HEK293T (cell line): Measurements from ENCODE around the gene KIF16B.

Source experiments
- CTCF ChIA-PET: fragments of 350-600 bp; formaldehyde crosslinking; extraction: SDS; loops from one replicate; lab custom pipeline; 2021; ENCODE audit warnings: antibody characterized with exemption, inconsistent platforms; lab: Yijun Ruan, JAX
- POLR2A ChIA-PET: fragments of 350-600 bp; formaldehyde crosslinking; extraction: SDS; loops from one replicate; lab custom pipeline; 2020; ENCODE audit warnings: antibody characterized with exemption, inconsistent platforms; lab: Yijun Ruan, JAX
- DNase-seq: peaks from one replicate; pipeline ENCODE4 v3.0.0; 2012; ENCODE audit warnings: mixed read lengths; ENCODE audit errors: extremely low spot score
- ARNT ChIP-seq: fragments of 450-650 bp; IDR thresholded peaks from 2 replicates; pipeline ENCODE4 v1.6.1; 2017; ENCODE audit warnings: mild to moderate bottlenecking
- BHLHE40 ChIP-seq: fragments of 450-650 bp; IDR thresholded peaks from 2 replicates; pipeline ENCODE4 v1.6.1; 2016; ENCODE audit warnings: mild to moderate bottlenecking, moderate library complexity, borderline replicate concordance
- CTBP1 ChIP-seq: fragments of 450-650 bp; IDR thresholded peaks from 2 replicates; pipeline ENCODE4 v1.6.1; 2016; ENCODE audit warnings: borderline replicate concordance
- ELF4 ChIP-seq: fragments of 450-650 bp; IDR thresholded peaks from 2 replicates; pipeline ENCODE4 v1.6.1; 2017; ENCODE audit warnings: antibody characterized with exemption
- FOXA1 ChIP-seq: fragments of 450-650 bp; IDR thresholded peaks from 2 replicates; pipeline ENCODE4 v1.6.1; 2016; ENCODE audit warnings: mild to moderate bottlenecking
- FOXK2 ChIP-seq: fragments of 450-650 bp; IDR thresholded peaks from 2 replicates; pipeline ENCODE4 v1.6.1; 2016; ENCODE audit warnings: mild to moderate bottlenecking
- FOXM1 ChIP-seq: fragments of 450-650 bp; IDR thresholded peaks from 2 replicates; pipeline ENCODE4 v1.6.1; 2017; ENCODE audit warnings: mild to moderate bottlenecking, borderline replicate concordance
- HDGF ChIP-seq: fragments of 450-650 bp; IDR thresholded peaks from 2 replicates; pipeline ENCODE4 v1.6.1; 2017; ENCODE audit warnings: antibody characterized with exemption, borderline replicate concordance
- L3MBTL2 ChIP-seq: fragments of 450-650 bp; conservative IDR thresholded peaks from 2 replicates; pipeline ENCODE4 v1.6.1; 2016; ENCODE audit warnings: mild to moderate bottlenecking
- LEF1 ChIP-seq: fragments of 450-650 bp; IDR thresholded peaks from 2 replicates; pipeline ENCODE4 v1.6.1; 2017; ENCODE audit warnings: mild to moderate bottlenecking, borderline replicate concordance
- NFRKB ChIP-seq: fragments of 450-650 bp; IDR thresholded peaks from 2 replicates; pipeline ENCODE4 v1.6.1; 2016; ENCODE audit warnings: mild to moderate bottlenecking, moderate library complexity
- SP1 ChIP-seq: fragments of 450-650 bp; IDR thresholded peaks from 2 replicates; pipeline ENCODE4 v1.6.1; 2017
- SUZ12 ChIP-seq: fragments of 450-650 bp; IDR thresholded peaks from 2 replicates; pipeline ENCODE4 v1.6.1; 2016; ENCODE audit warnings: mild to moderate bottlenecking
- TARDBP ChIP-seq: fragments of 450-650 bp; IDR thresholded peaks from 2 replicates; pipeline ENCODE4 v1.6.1; 2016
- ZNF384 ChIP-seq: fragments of 450-650 bp; IDR thresholded peaks from 2 replicates; pipeline ENCODE4 v1.6.1; 2016
- TF ChIP-seq, protein P1 (sequence below): fragments of 450-650 bp; IDR thresholded peaks from 2 replicates; pipeline ENCODE4 v1.6.1; 2016

KIF16B gene

DNA sequence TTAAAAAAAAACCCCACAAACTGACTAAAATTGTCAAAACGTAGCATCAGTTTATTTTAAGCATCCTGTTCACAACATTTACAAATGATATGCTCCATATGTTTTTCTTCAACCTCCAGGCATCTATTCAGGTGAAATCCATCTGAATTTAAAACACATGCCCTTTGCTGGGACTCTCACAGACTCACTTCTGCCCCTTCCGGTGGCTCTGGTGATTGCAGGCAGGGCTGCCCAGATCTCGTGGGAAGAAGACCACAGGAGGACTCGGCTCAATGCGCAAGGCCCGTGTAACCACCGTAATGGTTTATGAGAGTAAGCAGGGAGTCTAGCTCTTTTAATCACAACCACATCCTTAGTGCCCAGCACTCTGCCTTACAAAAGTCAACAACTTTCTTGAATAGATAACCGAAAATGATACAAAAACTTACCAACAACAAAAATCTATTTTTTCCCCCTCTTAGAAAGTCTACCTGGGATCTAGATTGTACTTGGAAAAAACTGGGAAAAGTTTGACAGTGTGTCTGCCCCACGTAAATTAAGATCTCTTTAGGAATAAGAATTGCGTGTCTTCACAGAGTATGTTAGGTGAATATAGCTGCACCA, 139.1 kb downstream of the KIF16B start:
- CTCF ChIA-PET, result no interaction called here
- DNase-seq, result peak; percentile 78

GRCh38 chr20:16433293-16433580, 140.0 kb downstream of the KIF16B start:
- no peak for TF ChIP-seq NFRKB
- TF ChIP-seq SP1, result no peak
- TF ChIP-seq TARDBP, result no peak
- no peak for TF ChIP-seq FOXA1
- no peak for TF ChIP-seq L3MBTL2
- TF ChIP-seq ARNT, result no peak
- no peak for TF ChIP-seq ZNF384
- TF ChIP-seq, protein P1, sequence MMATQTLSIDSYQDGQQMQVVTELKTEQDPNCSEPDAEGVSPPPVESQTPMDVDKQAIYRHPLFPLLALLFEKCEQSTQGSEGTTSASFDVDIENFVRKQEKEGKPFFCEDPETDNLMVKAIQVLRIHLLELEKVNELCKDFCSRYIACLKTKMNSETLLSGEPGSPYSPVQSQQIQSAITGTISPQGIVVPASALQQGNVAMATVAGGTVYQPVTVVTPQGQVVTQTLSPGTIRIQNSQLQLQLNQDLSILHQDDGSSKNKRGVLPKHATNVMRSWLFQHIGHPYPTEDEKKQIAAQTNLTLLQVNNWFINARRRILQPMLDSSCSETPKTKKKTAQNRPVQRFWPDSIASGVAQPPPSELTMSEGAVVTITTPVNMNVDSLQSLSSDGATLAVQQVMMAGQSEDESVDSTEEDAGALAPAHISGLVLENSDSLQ, result no peak
- no peak for TF ChIP-seq BHLHE40
- TF ChIP-seq SUZ12, result no peak
- no peak for TF ChIP-seq FOXM1
- TF ChIP-seq FOXK2, result no peak
- TF ChIP-seq LEF1, result no peak
- TF ChIP-seq ELF4, result no peak
- no peak for TF ChIP-seq HDGF
- no peak for TF ChIP-seq CTBP1
- POLR2A ChIA-PET, result no interaction called here
- DNase-seq, result no peak
- CTCF ChIA-PET, result no interaction called here

More for the DNA sequence above, 139.1 kb downstream of the KIF16B start:
- POLR2A ChIA-PET, result no interaction called here
- TF ChIP-seq SUZ12 (no peak), CTBP1 (no peak), FOXA1 (no peak), L3MBTL2 (no peak), LEF1 (no peak), TARDBP (no peak), SP1 (no peak), ZNF384 (no peak), FOXK2 (no peak), ARNT (no peak), HDGF (no peak), FOXM1 (no peak)
- TF ChIP-seq, protein P1, result no peak

GRCh38 chr20:16432466-16433292, 140.6 kb downstream of the KIF16B start:
- ChIA-PET POLR2A (no interaction called here), CTCF (no interaction called here)
- no peak for DNase-seq

DNA sequence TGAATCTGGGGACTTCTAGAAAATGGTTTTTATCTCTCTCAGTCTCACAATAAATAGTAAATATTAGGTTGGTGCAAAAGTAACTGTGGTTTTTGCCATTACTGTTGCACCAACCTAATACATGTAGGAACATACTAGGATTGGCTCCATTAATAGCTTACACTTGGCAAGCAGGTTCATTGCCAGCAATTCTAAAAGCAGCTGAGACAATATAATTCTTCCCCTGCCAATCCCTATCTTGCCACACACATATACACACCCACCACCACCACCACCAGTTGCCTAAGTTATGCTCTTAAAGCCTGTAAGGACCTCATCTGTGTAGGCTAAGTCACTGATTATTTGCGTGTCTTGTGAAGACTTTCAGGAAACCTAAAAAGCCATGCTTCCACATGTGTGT, 145.1 kb downstream of the KIF16B start:
- ChIA-PET POLR2A (no interaction called here), CTCF (no interaction called here)
- no peak for DNase-seq
- TF ChIP-seq FOXM1 (no peak), HDGF (no peak), BHLHE40 (no peak), CTBP1 (no peak), FOXK2 (no peak), SUZ12 (no peak), ZNF384 (no peak), NFRKB (no peak), FOXA1 (no peak), SP1 (no peak), ARNT (no peak)

More at GRCh38 chr20:16432466-16433292, 140.6 kb downstream of the KIF16B start:
- TF ChIP-seq ZNF384 (no peak), ARNT (no peak), SP1 (no peak)
- TF ChIP-seq, protein P1, result no peak

DNA sequence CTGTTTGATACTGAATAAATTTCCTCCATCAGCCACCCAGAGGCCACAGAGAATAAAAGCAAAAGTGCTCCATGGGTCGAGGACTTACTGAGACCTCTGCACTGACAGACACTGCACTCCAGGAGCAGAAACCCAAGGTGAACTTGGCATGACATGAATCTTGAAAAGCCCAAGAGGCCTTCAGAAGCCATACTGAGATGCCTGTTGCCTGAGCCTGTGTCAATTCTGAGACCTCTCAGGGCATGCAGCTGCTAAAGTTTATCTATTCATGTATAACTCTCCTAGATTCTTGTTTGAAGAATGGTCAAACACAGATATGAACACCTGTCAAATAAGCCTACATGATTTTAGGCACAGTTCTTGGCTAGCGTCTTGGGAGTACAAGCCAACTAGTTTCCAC, 145.7 kb downstream of the KIF16B start:
- CTCF ChIA-PET, result no interaction called here
- POLR2A ChIA-PET, result no interaction called here
- no peak for DNase-seq
- no peak for TF ChIP-seq CTBP1
- TF ChIP-seq L3MBTL2, result no peak
- no peak for TF ChIP-seq SUZ12
- TF ChIP-seq LEF1, result no peak
- no peak for TF ChIP-seq SP1
- no peak for TF ChIP-seq ARNT

DNA sequence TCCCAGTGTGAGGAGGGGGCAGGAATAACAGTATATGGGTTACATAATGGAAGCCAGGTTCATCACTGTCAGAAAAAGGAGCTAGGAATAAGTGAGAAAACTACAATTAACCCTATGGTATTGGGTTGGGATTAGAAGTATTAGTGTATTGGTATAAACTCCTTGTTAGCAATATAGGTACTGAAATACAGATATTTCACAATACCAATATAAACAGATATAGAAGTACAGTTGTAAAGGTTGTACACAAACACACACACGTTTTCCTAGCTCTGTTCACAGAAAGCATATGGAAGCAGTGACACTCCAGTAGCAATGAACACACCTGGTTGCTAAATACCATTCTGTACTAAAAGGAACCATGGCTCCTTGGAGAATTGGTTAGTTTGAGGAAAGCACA, 148.5 kb downstream of the KIF16B start:
- POLR2A ChIA-PET, result no interaction called here
- TF ChIP-seq L3MBTL2, result no peak
- TF ChIP-seq FOXA1, result no peak
- no peak for TF ChIP-seq TARDBP
- TF ChIP-seq CTBP1, result no peak
- TF ChIP-seq ELF4, result no peak
- TF ChIP-seq ZNF384, result no peak
- TF ChIP-seq SUZ12, result no peak
- TF ChIP-seq FOXM1, result no peak
- TF ChIP-seq FOXK2, result no peak
- no peak for TF ChIP-seq HDGF
- TF ChIP-seq, protein P1, result no peak
- DNase-seq, result no peak
- CTCF ChIA-PET, result no interaction called here
